RWPE1 (cell line): ENCODE measurements around the gene FSTL4.

ENCODE experiments used
- CTCF ChIA-PET: fragments of 350-600 bp; sonication (Branson Sonifier 250); formaldehyde crosslinking; extraction: SDS; loops from one replicate; lab custom pipeline; 2021; lab: Yijun Ruan, JAX
- POLR2A ChIA-PET: fragments of 400-600 bp; formaldehyde crosslinking; extraction: SDS; loops from one replicate; lab custom pipeline; 2020; ENCODE audit warnings: antibody characterized with exemption; ENCODE audit not compliant: low non-redundant PET; lab: Yijun Ruan, JAX
- DNase-seq: peaks from one replicate; pipeline ENCODE4 v3.0.0; 2012; ENCODE audit warnings: low spot score
- H3K27ac ChIP-seq: fragments of 450-650 bp; 2 replicates; pipeline ENCODE4 v1.5.1; 2017
- CTCF ChIP-seq: fragments of 450-650 bp; conservative IDR thresholded peaks from 2 replicates; pipeline ENCODE4 v1.5.1; 2017; ENCODE audit warnings: low read depth, mild to moderate bottlenecking

Gene FSTL4

GRCh38 chr5:133271606-133272005 is 340.7 kb downstream of the FSTL4 start:
- no peak for TF ChIP-seq CTCF
- H3K27ac ChIP-seq = no peak overlapping the region
- ChIA-PET POLR2A (no interaction called here), CTCF (interaction anchor here (0.6 kb wide), 1 partner anchor 9 kb away, joined by 6 read pairs; no protein-coding TSS in a partner anchor)
- no peak for DNase-seq

DNA sequence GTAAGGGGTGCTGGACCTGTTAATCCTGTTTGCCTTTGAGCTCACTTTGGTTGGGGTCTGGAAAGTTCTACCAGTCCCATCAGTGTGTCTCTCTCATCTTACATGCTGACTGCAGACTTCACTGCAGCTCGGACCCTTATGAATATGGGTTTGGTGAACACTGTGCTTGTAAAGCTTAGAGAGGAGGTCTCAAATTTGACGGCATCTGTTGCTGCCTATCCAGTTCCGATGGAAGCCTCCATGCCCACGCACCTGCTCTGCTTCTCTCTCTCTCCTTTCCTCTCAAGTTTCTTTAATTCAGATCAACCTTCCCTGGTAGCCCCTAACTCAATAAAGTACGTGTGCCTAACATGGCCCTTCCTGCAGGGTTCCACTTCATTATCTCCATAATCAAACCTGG is 342.6 kb downstream of the FSTL4 start:
- CTCF ChIA-PET = no interaction called here

DNA sequence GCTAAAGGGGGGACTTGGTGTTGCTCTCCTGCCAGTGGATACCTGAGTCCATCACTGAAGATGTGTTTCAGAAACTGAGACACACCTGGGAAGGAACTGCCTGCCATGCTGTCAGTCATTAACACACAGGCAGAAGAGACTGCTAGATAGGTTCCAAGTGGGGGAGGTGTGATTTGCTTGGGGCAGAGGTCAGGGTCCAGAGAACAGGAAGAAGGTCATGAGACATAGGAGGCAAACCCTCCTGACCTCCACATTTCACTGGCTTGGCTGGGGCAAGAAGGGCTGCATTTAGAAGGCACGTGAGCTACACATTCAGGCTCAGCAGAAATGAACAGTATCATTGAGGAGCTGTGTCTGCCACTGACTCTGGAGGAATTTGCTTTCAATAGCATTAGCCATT is 344.7 kb downstream of the FSTL4 start:
- CTCF ChIA-PET = interaction anchor here (1.5 kb wide), 1 partner anchor 10 kb away, joined by 3 read pairs; no protein-coding TSS in a partner anchor
- DNase-seq = no peak
- TF ChIP-seq CTCF = no peak
- no peak overlapping the region for H3K27ac ChIP-seq
- POLR2A ChIA-PET = no interaction called here

More for the DNA sequence above, 342.6 kb downstream of the FSTL4 start:
- DNase-seq = no peak
- no peak for TF ChIP-seq CTCF
- H3K27ac ChIP-seq = no peak overlapping the region
- POLR2A ChIA-PET = no interaction called here

DNA sequence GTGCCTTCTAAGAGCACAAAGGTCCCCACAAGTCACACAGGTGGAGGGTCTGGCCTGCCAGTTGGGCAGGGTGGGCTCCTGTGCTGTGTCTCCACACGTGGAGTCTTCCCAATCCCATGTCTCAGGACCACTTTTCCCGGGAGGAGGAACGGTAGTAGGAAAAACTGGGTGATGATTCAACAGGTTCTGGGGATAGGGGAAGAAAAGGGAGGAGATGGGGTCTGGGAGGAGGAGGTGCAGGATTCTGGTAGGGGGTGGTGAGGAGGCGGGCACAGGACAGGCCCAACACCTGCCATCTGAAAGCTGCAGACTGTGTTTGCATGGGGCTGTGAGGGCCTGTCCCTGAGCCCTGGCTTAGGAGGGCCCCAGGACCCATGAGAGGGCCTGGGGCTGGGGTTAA is 345.4 kb downstream of the FSTL4 start:
- DNase-seq = no peak
- ChIA-PET POLR2A (no interaction called here), CTCF (no interaction called here)
- no peak for TF ChIP-seq CTCF
- no peak overlapping the region for H3K27ac ChIP-seq

DNA sequence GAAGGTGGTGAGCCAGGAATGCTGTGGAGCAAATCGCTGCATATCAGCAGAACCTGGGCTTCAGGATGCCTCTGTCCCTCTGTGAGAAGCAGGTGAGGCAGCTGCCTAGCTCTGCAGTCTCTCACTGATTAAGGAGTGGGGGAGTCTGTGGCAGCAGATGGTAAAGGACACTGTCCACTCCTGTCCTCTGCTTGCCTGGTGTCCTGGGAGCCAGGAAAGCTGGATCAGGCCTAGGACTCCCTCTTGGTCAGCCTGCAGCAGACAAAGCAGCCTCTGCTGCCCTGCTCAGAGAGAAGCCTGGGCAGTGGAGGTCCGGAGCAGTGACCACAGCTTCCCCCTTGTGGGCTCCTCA is 345.8 kb downstream of the FSTL4 start:
- CTCF ChIA-PET = no interaction called here
- DNase-seq = no peak
- no peak overlapping the region for H3K27ac ChIP-seq
- POLR2A ChIA-PET = no interaction called here
- no peak for TF ChIP-seq CTCF

GRCh38 chr5:133265720-133266526 is 346.4 kb downstream of the FSTL4 start:
- TF ChIP-seq CTCF = no peak
- CTCF ChIA-PET = no interaction called here
- no peak overlapping the region for H3K27ac ChIP-seq
- no peak for DNase-seq
- POLR2A ChIA-PET = no interaction called here
